HCT116 (cell line): Measurements from ENCODE around the gene RCL1. TPM values are rescaled to one million over a fixed set of nuclear protein-coding genes. Genes with fewer than 3 reads are reported as not detected.

Experiments
- ATAC-seq: fragments of 200-7000 bp; cut with Tn5 transposase; 2 replicates; pipeline ENCODE4 v1.9.1; 2020; ENCODE audit warnings: mild to moderate bottlenecking, moderate library complexity
- BruUV-seq: library from RNA; stranded (reverse); fragments of 400-500 nt; replicated peaks from 2 replicates; lab custom pipeline; 2021; lab: Mats Ljungman, UMichigan
- CTCF ChIA-PET: fragments of 300-600 bp; sonication (Branson Sonifier 250); formaldehyde crosslinking; loops from one replicate; lab custom pipeline; 2021; ENCODE audit warnings: antibody characterized with exemption; lab: Charles Lee
- POLR2A ChIA-PET: fragments of 300-600, 350-600 bp; sonication (Branson Sonifier 250); formaldehyde crosslinking; loops from one replicate; lab custom pipeline; 2021; ENCODE audit warnings: antibody characterized with exemption; lab: Charles Lee
- RAD21 ChIA-PET, 2 experiments: fragments of 300-600 bp; sonication (Branson Sonifier 250); formaldehyde crosslinking; loops; one replicate each; lab custom pipeline; 2023; ENCODE audit warnings: low total read pairs in 2 of 2; ENCODE audit not compliant: uncharacterized antibody in 2 of 2, unreplicated experiment in 2 of 2, low non-redundant PET in 1 of 2; lab: Charles Lee
- DNase-seq: peaks from one replicate; pipeline ENCODE4 v3.0.0-alpha.2; 2010; ENCODE audit warnings: low read depth, low spot score
- H2AFZ ChIP-seq: fragments of 200-600 bp; shearing (Covaris generic), sonication (generic); 2 replicates; pipeline ENCODE4 v1.6.1; 2017; ENCODE audit warnings: low read depth, mixed run types, mixed read lengths, antibody characterized with exemption, low read length; ENCODE audit not compliant: poor library complexity, severe bottlenecking
- H3K27ac ChIP-seq: 2 replicates; pipeline ENCODE4 v1.5.1; 2012; ENCODE audit warnings: low read depth, low read length
- H3K27me3 ChIP-seq: fragments of 200-600 bp; sonication (generic); 2 replicates; pipeline ENCODE4 v1.6.1; 2016; ENCODE audit warnings: mixed run types, low read length, mixed read lengths; ENCODE audit not compliant: insufficient read depth
- H3K36me3 ChIP-seq, 2 experiments: fragments of 200-500 bp in 1 of 2; fragments of 200-600 bp in 1 of 2; sonication (Bioruptor generic) in 1 of 2; sonication (generic) in 1 of 2; 2 replicates each; pipeline versions ENCODE4 v1.5.1 to v1.6.1; 2014 to 2016; ENCODE audit warnings: low read length in 2 of 2, inconsistent platforms in 1 of 2, mixed read lengths in 1 of 2, mixed run types in 1 of 2; ENCODE audit not compliant: insufficient read depth in 2 of 2, control insufficient read depth in 1 of 2
- H3K4me1 ChIP-seq, 2 experiments: fragments of 200-600 bp in 1 of 2; sonication (generic) in 1 of 2; 2 replicates each; pipeline versions ENCODE4 v1.5.1 to v1.6.1; 2012 to 2017; ENCODE audit warnings: low read length in 2 of 2, inconsistent platforms in 1 of 2, mild to moderate bottlenecking in 1 of 2, mixed read lengths in 1 of 2, mixed run types in 1 of 2, moderate library complexity in 1 of 2; ENCODE audit not compliant: insufficient read depth in 2 of 2, control insufficient read depth in 1 of 2
- H3K4me2 ChIP-seq: fragments of 200-600 bp; sonication (generic); 2 replicates; pipeline ENCODE4 v1.6.1; 2017; ENCODE audit warnings: mixed run types, low read length, mixed read lengths
- H3K4me3 ChIP-seq, 2 experiments: fragments of 200-600 bp in 1 of 2; sonication (generic) in 1 of 2; replicated peaks in 1 of 2; 2 replicates each; pipeline ENCODE4 v1.5.1; 2011 to 2016; ENCODE audit warnings: low read length in 2 of 2, control low read depth in 1 of 2, low read depth in 1 of 2, mild to moderate bottlenecking in 1 of 2, mixed read lengths in 1 of 2, mixed run types in 1 of 2
- H3K79me2 ChIP-seq: fragments of 200-600 bp; sonication (generic); 2 replicates; pipeline ENCODE4 v1.6.1; 2017; ENCODE audit warnings: mild to moderate bottlenecking, mixed run types, low read length, moderate library complexity, mixed read lengths; ENCODE audit not compliant: insufficient read depth
- H3K9ac ChIP-seq: fragments of 200-600 bp; sonication (generic); 2 replicates; pipeline ENCODE4 v1.6.1; 2016; ENCODE audit warnings: low read length, mixed read lengths
- H3K9me2 ChIP-seq: fragments of 200-600 bp; sonication (generic), shearing (Covaris generic); 2 replicates; pipeline ENCODE4 v1.6.1; 2017; ENCODE audit warnings: mixed run types, mild to moderate bottlenecking, moderate library complexity; ENCODE audit not compliant: insufficient read depth
- H3K9me3 ChIP-seq, 2 experiments: fragments of 200-500 bp in 1 of 2; fragments of 200-600 bp in 1 of 2; sonication (Bioruptor generic) in 1 of 2; sonication (generic) in 1 of 2; 2 replicates each; pipeline ENCODE4 v1.6.1; 2014 to 2017; ENCODE audit warnings: low read length in 2 of 2, mixed read lengths in 2 of 2, inconsistent platforms in 1 of 2, low read depth in 1 of 2, mild to moderate bottlenecking in 1 of 2, mixed run types in 1 of 2, moderate library complexity in 1 of 2; ENCODE audit not compliant: control insufficient read depth in 1 of 2, insufficient read depth in 1 of 2
- H4K20me1 ChIP-seq: fragments of 200-600 bp; sonication (generic), shearing (Covaris generic); 2 replicates; pipeline ENCODE4 v1.6.1; 2017; ENCODE audit warnings: mixed run types, mild to moderate bottlenecking, moderate library complexity; ENCODE audit not compliant: insufficient read depth
- CBX3 ChIP-seq: IDR thresholded peaks from 2 replicates; pipeline ENCODE4 v1.6.1; 2012; ENCODE audit warnings: low read depth
- CEBPB ChIP-seq: IDR thresholded peaks from 2 replicates; pipeline ENCODE4 v1.6.1; 2012; ENCODE audit warnings: low read depth
- ELF1 ChIP-seq: IDR thresholded peaks from 2 replicates; pipeline ENCODE4 v1.6.1; 2012; ENCODE audit warnings: low read depth, borderline replicate concordance
- EZH2 ChIP-seq: fragments of 200-600 bp; sonication (generic); IDR thresholded peaks from 2 replicates; pipeline ENCODE4 v1.6.1; 2017; ENCODE audit warnings: antibody characterized with exemption, mixed run types
- EZH2phosphoT487 ChIP-seq: fragments of 200-600 bp; IDR thresholded peaks from 2 replicates; pipeline ENCODE4 v1.6.1; 2018; ENCODE audit warnings: antibody characterized with exemption, borderline replicate concordance
- FOSL1 ChIP-seq: IDR thresholded peaks from 2 replicates; pipeline ENCODE4 v1.6.1; 2012; ENCODE audit warnings: low read depth
- JUND ChIP-seq: IDR thresholded peaks from 2 replicates; pipeline ENCODE4 v1.6.1; 2012
- POLR2A ChIP-seq: IDR thresholded peaks from 2 replicates; pipeline ENCODE4 v1.7.0; 2011; ENCODE audit warnings: borderline replicate concordance; ENCODE audit not compliant: insufficient read depth, insufficient read length; ENCODE audit errors: extremely low read depth
- POLR2AphosphoS5 ChIP-seq: IDR thresholded peaks from 2 replicates; pipeline ENCODE4 v1.6.1; 2011; ENCODE audit warnings: mild to moderate bottlenecking, low read depth, low read length, moderate library complexity
- RAD21 ChIP-seq: IDR thresholded peaks from 2 replicates; pipeline ENCODE4 v1.6.1; 2012; ENCODE audit warnings: low read depth, mild to moderate bottlenecking
- SP1 ChIP-seq: IDR thresholded peaks from 2 replicates; pipeline ENCODE4 v1.6.1; 2012; ENCODE audit warnings: low read depth
- SRF ChIP-seq: IDR thresholded peaks from 2 replicates; pipeline ENCODE4 v1.6.1; 2012; ENCODE audit warnings: low read depth
- TCF7L2 ChIP-seq: IDR thresholded peaks from 2 replicates; pipeline ENCODE4 v1.7.0; 2011; ENCODE audit warnings: borderline replicate concordance, inconsistent platforms; ENCODE audit not compliant: insufficient read depth, insufficient read length; ENCODE audit errors: extremely low read depth
- ZNF274 ChIP-seq: fragments of 200-500 bp; sonication (Bioruptor generic); IDR thresholded peaks from 2 replicates; pipeline ENCODE4 v1.6.1; 2014; ENCODE audit warnings: mild to moderate bottlenecking, low read depth, low read length, inconsistent platforms
- intact Hi-C: fragments of 100-400 bp; cut with micrococcal nuclease; formaldehyde crosslinking; loops from 2 replicates; pipeline ENCODE4 v1.10.0; 2022
- total RNA-seq: library from RNA; stranded (reverse); gene quantifications from one replicate; pipeline ENCODE4 v1.2.1, GENCODE V29; 2021; ENCODE audit not compliant: unreplicated experiment
- TF ChIP-seq, protein P1 (sequence below): IDR thresholded peaks from 2 replicates; pipeline ENCODE4 v1.6.1; 2012
- TF ChIP-seq, protein P2 (sequence below): IDR thresholded peaks from 2 replicates; pipeline ENCODE4 v1.6.1; 2012; ENCODE audit warnings: low read depth
- TF ChIP-seq, protein P3 (sequence below): IDR thresholded peaks from 2 replicates; pipeline ENCODE4 v1.6.1; 2011; ENCODE audit warnings: mild to moderate bottlenecking, low read length, moderate library complexity; ENCODE audit not compliant: insufficient replicate concordance; ENCODE audit errors: extremely low read depth
- TF ChIP-seq, protein P4 (sequence below): IDR thresholded peaks from 2 replicates; pipeline ENCODE4 v1.6.1; 2012
- TF ChIP-seq, protein P5 (sequence below), 3 experiments: fragments of 200-600 bp in 1 of 3; sonication (generic) in 1 of 3; IDR thresholded peaks in 2 of 3; conservative IDR thresholded peaks in 1 of 3; 2 replicates each; pipeline ENCODE4 v1.5.1; 2012 to 2017; ENCODE audit warnings: low read depth in 2 of 3, low read length in 2 of 3, antibody characterized with exemption in 1 of 3, borderline replicate concordance in 1 of 3, control low read depth in 1 of 3, mild to moderate bottlenecking in 1 of 3, mixed read lengths in 1 of 3, mixed run types in 1 of 3, moderate library complexity in 1 of 3; ENCODE audit not compliant: insufficient read depth in 1 of 3

RCL1 gene
- total RNA-seq, 1 experiment from 2014 or later: 29.9 TPM

DNA sequence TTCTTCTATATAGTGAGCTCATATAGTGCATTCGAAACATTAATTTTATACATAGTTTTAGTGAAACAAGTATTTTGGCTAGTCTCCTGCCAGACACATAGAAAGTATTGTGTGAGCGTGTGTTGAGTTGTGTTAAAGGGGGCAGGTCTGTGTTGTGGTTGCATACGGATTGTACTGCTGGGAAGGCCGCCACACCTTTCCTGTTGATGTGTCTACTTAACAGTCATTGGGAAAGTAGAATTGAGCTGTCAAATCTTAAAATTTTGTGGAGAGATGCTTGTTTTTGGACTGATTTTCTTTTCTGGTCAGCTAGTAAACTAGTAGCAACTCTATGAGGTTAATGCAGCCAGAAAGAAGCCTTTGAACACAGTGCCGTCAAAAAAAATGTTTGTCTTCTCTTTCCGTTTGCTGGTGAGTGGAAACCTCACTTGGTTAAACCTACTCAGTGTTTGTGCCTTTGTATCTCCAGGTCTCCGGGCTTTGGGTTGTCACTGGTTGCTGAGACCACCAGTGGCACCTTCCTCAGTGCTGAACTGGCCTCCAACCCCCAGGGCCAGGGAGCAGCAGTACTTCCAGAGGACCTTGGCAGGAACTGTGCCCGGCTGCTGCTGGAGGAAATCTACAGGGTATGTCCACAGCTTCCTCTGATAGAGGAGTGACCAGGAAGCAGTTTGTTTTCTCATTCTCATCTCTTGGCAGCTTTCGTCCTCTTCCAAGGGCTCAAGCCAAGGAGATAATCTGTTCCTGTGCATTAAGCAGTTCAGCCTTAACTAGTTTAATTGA is 51.5 kb downstream of the RCL1 start:
- Histone ChIP-seq H2AFZ (no peak overlapping the region), H3K36me3 (peaks cover 14 to 15% of the 10 kb centered on the region in 2 experiments; a peak in 3 of 4 replicates), H3K9me3 (no peaks in the 10 kb centered on the region), H4K20me1 (no peaks in the 10 kb centered on the region; the same call in 1 of the 2 replicates), H3K4me3 (no peak overlapping the region), H3K9ac (no peak overlapping the region), H3K9me2 (no peaks in the 10 kb centered on the region), H3K27ac (no peak overlapping the region), H3K79me2 (peaks cover 10% of the 10 kb centered on the region; the same call in 1 of the 2 replicates), H3K27me3 (no peaks in the 10 kb centered on the region), H3K4me1 (no peaks in the 10 kb centered on the region), H3K4me2 (no peak overlapping the region)
- ChIA-PET CTCF (no interaction called here), RAD21 (no interaction called here), POLR2A (no interaction called here)
- DNase-seq: no peak
- BruUV-seq: no TSS peak
- ATAC-seq: no peak
- intact Hi-C loops: no loop called here
- TF ChIP-seq CBX3 (no peak), POLR2AphosphoS5 (no peak), FOSL1 (no peak), JUND (no peak), POLR2A (no peak), RAD21 (no peak), TCF7L2 (no peak), SRF (no peak), ELF1 (no peak), SP1 (no peak), EZH2 (no peak), EZH2phosphoT487 (no peak), ZNF274 (no peak), CEBPB (no peak)
- TF ChIP-seq, protein P1, sequence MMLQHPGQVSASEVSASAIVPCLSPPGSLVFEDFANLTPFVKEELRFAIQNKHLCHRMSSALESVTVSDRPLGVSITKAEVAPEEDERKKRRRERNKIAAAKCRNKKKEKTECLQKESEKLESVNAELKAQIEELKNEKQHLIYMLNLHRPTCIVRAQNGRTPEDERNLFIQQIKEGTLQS: no peak
- TF ChIP-seq, protein P2, sequence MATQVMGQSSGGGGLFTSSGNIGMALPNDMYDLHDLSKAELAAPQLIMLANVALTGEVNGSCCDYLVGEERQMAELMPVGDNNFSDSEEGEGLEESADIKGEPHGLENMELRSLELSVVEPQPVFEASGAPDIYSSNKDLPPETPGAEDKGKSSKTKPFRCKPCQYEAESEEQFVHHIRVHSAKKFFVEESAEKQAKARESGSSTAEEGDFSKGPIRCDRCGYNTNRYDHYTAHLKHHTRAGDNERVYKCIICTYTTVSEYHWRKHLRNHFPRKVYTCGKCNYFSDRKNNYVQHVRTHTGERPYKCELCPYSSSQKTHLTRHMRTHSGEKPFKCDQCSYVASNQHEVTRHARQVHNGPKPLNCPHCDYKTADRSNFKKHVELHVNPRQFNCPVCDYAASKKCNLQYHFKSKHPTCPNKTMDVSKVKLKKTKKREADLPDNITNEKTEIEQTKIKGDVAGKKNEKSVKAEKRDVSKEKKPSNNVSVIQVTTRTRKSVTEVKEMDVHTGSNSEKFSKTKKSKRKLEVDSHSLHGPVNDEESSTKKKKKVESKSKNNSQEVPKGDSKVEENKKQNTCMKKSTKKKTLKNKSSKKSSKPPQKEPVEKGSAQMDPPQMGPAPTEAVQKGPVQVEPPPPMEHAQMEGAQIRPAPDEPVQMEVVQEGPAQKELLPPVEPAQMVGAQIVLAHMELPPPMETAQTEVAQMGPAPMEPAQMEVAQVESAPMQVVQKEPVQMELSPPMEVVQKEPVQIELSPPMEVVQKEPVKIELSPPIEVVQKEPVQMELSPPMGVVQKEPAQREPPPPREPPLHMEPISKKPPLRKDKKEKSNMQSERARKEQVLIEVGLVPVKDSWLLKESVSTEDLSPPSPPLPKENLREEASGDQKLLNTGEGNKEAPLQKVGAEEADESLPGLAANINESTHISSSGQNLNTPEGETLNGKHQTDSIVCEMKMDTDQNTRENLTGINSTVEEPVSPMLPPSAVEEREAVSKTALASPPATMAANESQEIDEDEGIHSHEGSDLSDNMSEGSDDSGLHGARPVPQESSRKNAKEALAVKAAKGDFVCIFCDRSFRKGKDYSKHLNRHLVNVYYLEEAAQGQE: no peak
- TF ChIP-seq, protein P3, sequence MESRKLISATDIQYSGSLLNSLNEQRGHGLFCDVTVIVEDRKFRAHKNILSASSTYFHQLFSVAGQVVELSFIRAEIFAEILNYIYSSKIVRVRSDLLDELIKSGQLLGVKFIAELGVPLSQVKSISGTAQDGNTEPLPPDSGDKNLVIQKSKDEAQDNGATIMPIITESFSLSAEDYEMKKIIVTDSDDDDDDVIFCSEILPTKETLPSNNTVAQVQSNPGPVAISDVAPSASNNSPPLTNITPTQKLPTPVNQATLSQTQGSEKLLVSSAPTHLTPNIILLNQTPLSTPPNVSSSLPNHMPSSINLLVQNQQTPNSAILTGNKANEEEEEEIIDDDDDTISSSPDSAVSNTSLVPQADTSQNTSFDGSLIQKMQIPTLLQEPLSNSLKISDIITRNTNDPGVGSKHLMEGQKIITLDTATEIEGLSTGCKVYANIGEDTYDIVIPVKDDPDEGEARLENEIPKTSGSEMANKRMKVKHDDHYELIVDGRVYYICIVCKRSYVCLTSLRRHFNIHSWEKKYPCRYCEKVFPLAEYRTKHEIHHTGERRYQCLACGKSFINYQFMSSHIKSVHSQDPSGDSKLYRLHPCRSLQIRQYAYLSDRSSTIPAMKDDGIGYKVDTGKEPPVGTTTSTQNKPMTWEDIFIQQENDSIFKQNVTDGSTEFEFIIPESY: no peak
- TF ChIP-seq, protein P4, sequence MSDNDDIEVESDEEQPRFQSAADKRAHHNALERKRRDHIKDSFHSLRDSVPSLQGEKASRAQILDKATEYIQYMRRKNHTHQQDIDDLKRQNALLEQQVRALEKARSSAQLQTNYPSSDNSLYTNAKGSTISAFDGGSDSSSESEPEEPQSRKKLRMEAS: no peak
- TF ChIP-seq, protein P5, sequence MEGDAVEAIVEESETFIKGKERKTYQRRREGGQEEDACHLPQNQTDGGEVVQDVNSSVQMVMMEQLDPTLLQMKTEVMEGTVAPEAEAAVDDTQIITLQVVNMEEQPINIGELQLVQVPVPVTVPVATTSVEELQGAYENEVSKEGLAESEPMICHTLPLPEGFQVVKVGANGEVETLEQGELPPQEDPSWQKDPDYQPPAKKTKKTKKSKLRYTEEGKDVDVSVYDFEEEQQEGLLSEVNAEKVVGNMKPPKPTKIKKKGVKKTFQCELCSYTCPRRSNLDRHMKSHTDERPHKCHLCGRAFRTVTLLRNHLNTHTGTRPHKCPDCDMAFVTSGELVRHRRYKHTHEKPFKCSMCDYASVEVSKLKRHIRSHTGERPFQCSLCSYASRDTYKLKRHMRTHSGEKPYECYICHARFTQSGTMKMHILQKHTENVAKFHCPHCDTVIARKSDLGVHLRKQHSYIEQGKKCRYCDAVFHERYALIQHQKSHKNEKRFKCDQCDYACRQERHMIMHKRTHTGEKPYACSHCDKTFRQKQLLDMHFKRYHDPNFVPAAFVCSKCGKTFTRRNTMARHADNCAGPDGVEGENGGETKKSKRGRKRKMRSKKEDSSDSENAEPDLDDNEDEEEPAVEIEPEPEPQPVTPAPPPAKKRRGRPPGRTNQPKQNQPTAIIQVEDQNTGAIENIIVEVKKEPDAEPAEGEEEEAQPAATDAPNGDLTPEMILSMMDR (IDR thresholded peaks at IDR 0.05 in 2 of 3, conservative IDR thresholded peaks at IDR 0.05 in 1 of 3; ENCODE audit: borderline replicate concordance in 1 of 3, insufficient read depth in 1 of 3, low read depth in 2 of 3, low read length in 2 of 3): no peak
